ENCODE data around the gene GPR108. TPM values are rescaled to one million over a fixed set of nuclear protein-coding genes. Genes with fewer than 3 reads are reported as not detected.
A peak's percentile ranks its signal among the peaks of the same experiment; 100 is the strongest.

Gene GPR108
- total and polyA plus RNA-seq, 2 of the 13 experiments (the other 11 are each of a cell fraction or from before 2014, with no cell fraction given) = 36.4 to 63.0 TPM

DNA sequence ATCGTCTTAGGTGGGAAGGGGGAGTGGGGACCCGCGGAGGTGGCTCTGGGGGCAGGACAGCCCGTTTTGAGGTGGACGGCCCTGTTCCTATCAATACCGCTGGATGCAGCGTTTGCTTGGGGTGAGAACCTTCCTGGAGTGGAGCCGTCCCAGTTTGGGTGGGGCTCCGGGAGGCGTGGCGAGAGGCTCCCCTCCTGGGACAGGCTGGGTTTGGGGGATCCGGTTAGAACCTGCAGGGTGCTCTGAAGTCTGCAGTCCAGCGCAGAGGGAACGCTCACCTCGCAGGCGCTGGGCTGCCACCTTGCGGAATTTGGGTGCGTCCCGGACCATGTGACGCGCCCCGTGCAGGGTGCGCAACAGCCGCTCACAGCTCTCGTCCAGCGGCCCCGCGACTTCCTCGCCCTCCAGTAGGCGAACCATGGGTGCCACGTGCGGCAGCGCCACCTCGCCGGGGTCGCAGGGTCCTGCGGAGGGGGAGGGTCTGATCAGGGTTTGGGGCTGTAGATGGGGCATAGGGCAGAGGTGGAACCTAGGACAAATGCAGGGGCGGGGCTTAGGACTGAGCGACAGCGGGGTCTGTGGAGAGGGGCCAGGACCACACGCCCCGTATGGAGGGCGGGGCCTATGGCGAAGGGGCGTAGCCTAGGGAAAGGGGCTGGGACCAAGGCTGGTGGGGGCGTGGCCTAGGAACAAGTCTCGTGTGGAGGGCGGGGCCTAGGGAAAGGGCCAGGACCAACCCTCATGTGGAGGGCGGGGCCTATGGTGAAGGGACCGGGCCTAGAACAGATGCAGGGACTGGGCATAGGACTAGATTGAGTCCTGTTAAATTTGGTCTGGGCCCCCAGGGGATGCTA, 16.0 kb upstream of the GPR108 start (continued):
- TF ChIP-seq, protein P1, sequence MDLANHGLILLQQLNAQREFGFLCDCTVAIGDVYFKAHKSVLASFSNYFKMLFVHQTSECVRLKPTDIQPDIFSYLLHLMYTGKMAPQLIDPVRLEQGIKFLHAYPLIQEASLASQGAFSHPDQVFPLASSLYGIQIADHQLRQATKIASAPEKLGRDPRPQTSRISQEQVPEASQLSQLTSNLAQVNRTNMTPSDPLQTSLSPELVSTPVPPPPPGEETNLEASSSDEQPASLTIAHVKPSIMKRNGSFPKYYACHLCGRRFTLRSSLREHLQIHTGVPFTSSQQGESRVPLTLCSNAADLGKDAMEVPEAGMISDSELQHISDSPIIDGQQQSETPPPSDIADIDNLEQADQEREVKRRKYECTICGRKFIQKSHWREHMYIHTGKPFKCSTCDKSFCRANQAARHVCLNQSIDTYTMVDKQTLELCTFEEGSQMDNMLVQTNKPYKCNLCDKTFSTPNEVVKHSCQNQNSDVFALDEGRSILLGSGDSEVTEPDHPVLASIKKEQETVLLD (CRISPR knock-in tag; IDR thresholded peaks at IDR 0.05; ENCODE audit: low read depth) = 0 out of 2 replicates have a peak, but pooled peaks have one; percentile 45
- TF ChIP-seq, protein P2, sequence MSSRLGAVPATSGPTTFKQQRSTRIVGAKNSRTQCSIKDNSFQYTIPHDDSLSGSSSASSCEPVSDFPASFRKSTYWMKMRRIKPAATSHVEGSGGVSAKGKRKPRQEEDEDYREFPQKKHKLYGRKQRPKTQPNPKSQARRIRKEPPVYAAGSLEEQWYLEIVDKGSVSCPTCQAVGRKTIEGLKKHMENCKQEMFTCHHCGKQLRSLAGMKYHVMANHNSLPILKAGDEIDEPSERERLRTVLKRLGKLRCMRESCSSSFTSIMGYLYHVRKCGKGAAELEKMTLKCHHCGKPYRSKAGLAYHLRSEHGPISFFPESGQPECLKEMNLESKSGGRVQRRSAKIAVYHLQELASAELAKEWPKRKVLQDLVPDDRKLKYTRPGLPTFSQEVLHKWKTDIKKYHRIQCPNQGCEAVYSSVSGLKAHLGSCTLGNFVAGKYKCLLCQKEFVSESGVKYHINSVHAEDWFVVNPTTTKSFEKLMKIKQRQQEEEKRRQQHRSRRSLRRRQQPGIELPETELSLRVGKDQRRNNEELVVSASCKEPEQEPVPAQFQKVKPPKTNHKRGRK (CRISPR knock-in tag; IDR thresholded peaks at IDR 0.05) = no peak
- TF ChIP-seq ZNF138 (CRISPR knock-in tag; IDR thresholded peaks at IDR 0.05; ENCODE audit: low read depth) (no peak), PRMT3 (CRISPR knock-in tag; IDR thresholded peaks at IDR 0.05; ENCODE audit: borderline replicate concordance, low read depth) (no peak), ZNF75D (CRISPR knock-in tag; IDR thresholded peaks at IDR 0.05; ENCODE audit: borderline replicate concordance) (no peak), SKI (IDR thresholded peaks at IDR 0.05; ENCODE audit: partially characterized antibody) (peak; percentile 22), HNF4G (IDR thresholded peaks at IDR 0.05; ENCODE audit: borderline replicate concordance, low read depth, low read length) (no peak; the same call in 1 of the 2 replicates), HNF4G (CRISPR knock-in tag; IDR thresholded peaks at IDR 0.05; ENCODE audit: borderline replicate concordance, low read depth) (no peak; the same call in 1 of the 2 replicates), YEATS4 (CRISPR knock-in tag; IDR thresholded peaks at IDR 0.05; ENCODE audit: borderline replicate concordance) (peak; percentile 94), SP5 (CRISPR knock-in tag; IDR thresholded peaks at IDR 0.05; ENCODE audit: borderline replicate concordance, low read depth) (peak; percentile 42; the same call in 1 of the 2 replicates), JUNB (CRISPR knock-in tag; IDR thresholded peaks at IDR 0.05; ENCODE audit: borderline replicate concordance) (no peak), ZNF557 (CRISPR knock-in tag; IDR thresholded peaks at IDR 0.05) (peak; percentile 58; the same call in 1 of the 2 replicates), GATAD2A (CRISPR knock-in tag; IDR thresholded peaks at IDR 0.05) (peak; percentile 77), ZFYVE20 (CRISPR knock-in tag; IDR thresholded peaks at IDR 0.05; ENCODE audit: borderline replicate concordance, low read depth) (no peak), ZNF816 (CRISPR knock-in tag; IDR thresholded peaks at IDR 0.05; ENCODE audit: borderline replicate concordance) (no peak), ZFP1 (CRISPR knock-in tag; IDR thresholded peaks at IDR 0.05) (no peak), ZNF367 (CRISPR knock-in tag; IDR thresholded peaks at IDR 0.05; ENCODE audit: borderline replicate concordance) (peak; percentile 71; the same call in 1 of the 2 replicates), CBX5 (CRISPR knock-in tag; IDR thresholded peaks at IDR 0.05; ENCODE audit: borderline replicate concordance) (peak; percentile 88)
- TF ChIP-seq, protein P3, sequence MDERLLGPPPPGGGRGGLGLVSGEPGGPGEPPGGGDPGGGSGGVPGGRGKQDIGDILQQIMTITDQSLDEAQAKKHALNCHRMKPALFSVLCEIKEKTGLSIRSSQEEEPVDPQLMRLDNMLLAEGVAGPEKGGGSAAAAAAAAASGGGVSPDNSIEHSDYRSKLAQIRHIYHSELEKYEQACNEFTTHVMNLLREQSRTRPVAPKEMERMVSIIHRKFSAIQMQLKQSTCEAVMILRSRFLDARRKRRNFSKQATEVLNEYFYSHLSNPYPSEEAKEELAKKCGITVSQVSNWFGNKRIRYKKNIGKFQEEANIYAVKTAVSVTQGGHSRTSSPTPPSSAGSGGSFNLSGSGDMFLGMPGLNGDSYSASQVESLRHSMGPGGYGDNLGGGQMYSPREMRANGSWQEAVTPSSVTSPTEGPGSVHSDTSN (CRISPR knock-in tag; IDR thresholded peaks at IDR 0.05) = peak; percentile 73
- TF ChIP-seq, protein P4, sequence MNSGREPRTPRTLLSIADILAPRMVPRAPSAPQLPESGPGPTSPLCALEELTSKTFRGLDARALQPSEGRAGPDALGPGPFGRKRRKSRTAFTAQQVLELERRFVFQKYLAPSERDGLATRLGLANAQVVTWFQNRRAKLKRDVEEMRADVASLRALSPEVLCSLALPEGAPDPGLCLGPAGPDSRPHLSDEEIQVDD (CRISPR knock-in tag; IDR thresholded peaks at IDR 0.05; ENCODE audit: borderline replicate concordance) = no peak
- TF ChIP-seq, protein P5, sequence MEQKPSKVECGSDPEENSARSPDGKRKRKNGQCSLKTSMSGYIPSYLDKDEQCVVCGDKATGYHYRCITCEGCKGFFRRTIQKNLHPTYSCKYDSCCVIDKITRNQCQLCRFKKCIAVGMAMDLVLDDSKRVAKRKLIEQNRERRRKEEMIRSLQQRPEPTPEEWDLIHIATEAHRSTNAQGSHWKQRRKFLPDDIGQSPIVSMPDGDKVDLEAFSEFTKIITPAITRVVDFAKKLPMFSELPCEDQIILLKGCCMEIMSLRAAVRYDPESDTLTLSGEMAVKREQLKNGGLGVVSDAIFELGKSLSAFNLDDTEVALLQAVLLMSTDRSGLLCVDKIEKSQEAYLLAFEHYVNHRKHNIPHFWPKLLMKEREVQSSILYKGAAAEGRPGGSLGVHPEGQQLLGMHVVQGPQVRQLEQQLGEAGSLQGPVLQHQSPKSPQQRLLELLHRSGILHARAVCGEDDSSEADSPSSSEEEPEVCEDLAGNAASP (CRISPR knock-in tag; IDR thresholded peaks at IDR 0.05; ENCODE audit: borderline replicate concordance) = peak; percentile 78
